ENCODE measurements around the gene REV1. TPM values are rescaled to one million over a fixed set of nuclear protein-coding genes. Genes with fewer than 3 reads are reported as not detected.
A peak's percentile ranks its signal among the peaks of the same experiment; 100 is the strongest.

The REV1 gene
- total and polyA plus RNA-seq, 2 of the 4 experiments (the other 2 are of a cell fraction): 13.4 to 30.1 TPM

- Histone ChIP-seq H3K14ac (replicated peaks; ENCODE audit: low read depth, low read length) (no peak overlapping the region), H3K36me3 (ENCODE audit: control insufficient read depth, insufficient read depth, low read length) (no peaks in the 10 kb centered on the region), H3K4ac (ENCODE audit: low read depth, low read length) (no peak overlapping the region), H3K9me3 (ENCODE audit: control insufficient read depth, insufficient read depth, low read length) (no peaks in the 10 kb centered on the region), H4K91ac (ENCODE audit: insufficient read depth, low read depth, low read length) (no peak overlapping the region), H2AK9ac (replicated peaks; ENCODE audit: low read depth, low read length, poor library complexity) (no peak overlapping the region), H2BK5ac (ENCODE audit: low read depth, low read length, poor library complexity, severe bottlenecking) (no peak overlapping the region), H3K4me2 (ENCODE audit: low read depth, low read length) (peak overlapping the region; percentile 85), H2BK20ac (ENCODE audit: low read depth, low read length) (no peak overlapping the region), H2AFZ (replicated peaks; ENCODE audit: low read length, poor library complexity) (peak overlapping the region; percentile 99), H3K56ac (ENCODE audit: extremely low read depth, insufficient read depth, low read length) (no peak overlapping the region), H2AK5ac (ENCODE audit: low read depth, low read length) (no peak overlapping the region), H3K18ac (ENCODE audit: low read depth, low read length) (no peak overlapping the region; the same call in 1 of the 2 replicates), H4K8ac (ENCODE audit: low read depth in 2 of 2, low read length in 2 of 2) (peak overlapping the region in 1 of 2 experiments; percentile 39; a peak in 1 of 4 replicates), H4K20me1 (ENCODE audit: insufficient read depth, low read length) (peaks cover 25% of the 10 kb centered on the region), H3K27me3 (ENCODE audit: control insufficient read depth, insufficient read depth, low read length) (peaks cover 11% of the 10 kb centered on the region), H3K4me3 (ENCODE audit: insufficient read depth, low read depth, low read length) (peak overlapping the region; percentile 99), H4K5ac (ENCODE audit: low read depth, low read length) (peak overlapping the region; percentile 36; the same call in 1 of the 2 replicates), H2BK15ac (ENCODE audit: low read depth, low read length) (no peak overlapping the region), H2BK120ac (ENCODE audit: low read depth, low read length) (no peak overlapping the region), H3K79me1 (ENCODE audit: low read depth in 1 of 2, low read length in 2 of 2) (peaks cover 10 to 31% of the 10 kb centered on the region in 2 experiments), H3K27ac (ENCODE audit: insufficient read depth, low read length) (peak overlapping the region; percentile 61), H3K9ac (ENCODE audit: low read depth, low read length) (peak overlapping the region; percentile 63), H3K9me1 (ENCODE audit: insufficient read depth, low read length) (peaks cover 3% of the 10 kb centered on the region; the same call in 1 of the 2 replicates), H3K4me1 (ENCODE audit: control insufficient read depth, insufficient read depth, low read length) (0 out of 2 replicates have a peak, but pooled peaks cover 4% of the 10 kb centered on the region), H3K23ac (ENCODE audit: low read depth, low read length) (no peak overlapping the region)
- dilution Hi-C loops (cut with HindIII; ENCODE audit: low sequenced_read_pairs, unreplicated experiment): no loop called here
- ATAC-seq (ENCODE audit: low read depth) (no peak), DNase-seq (no peak)
- POLR2A ChIA-PET (ENCODE audit: unreplicated experiment): no interaction called here
- CTCF ChIA-PET: interaction anchor here (0.7 to 1.0 kb wide), 3 partner anchors 80 to 155 kb away, joined by 3 to 5 read pairs (median 4); partner anchors contain the start of gene TXNDC9
- 10% methylated on average over 6 of the region's 31 CpGs; no CpG with 5 or more reads in 1 of the 2 experiments for WGBS, 2 experiments (ENCODE audit: extremely low coverage in 2 of 2, insufficient read length in 1 of 2)
- in situ Hi-C loops (cut with MboI; ENCODE audit: low sequenced_read_pairs): no loop called here
- TF ChIP-seq FOS (IDR thresholded peaks at IDR 0.05; ENCODE audit: low read depth, low read length) (no peak), MXI1 (IDR thresholded peaks at IDR 0.05; ENCODE audit: borderline replicate concordance, low read depth, low read length) (no peak), RAD21 (IDR thresholded peaks at IDR 0.05; ENCODE audit: low read length) (no peak), POLR2A (IDR thresholded peaks at IDR 0.05; ENCODE audit: low read depth, low read length) (no peak), RFX5 (IDR thresholded peaks at IDR 0.05; ENCODE audit: low read depth, low read length) (no peak), BHLHE40 (IDR thresholded peaks at IDR 0.05; ENCODE audit: low read depth, low read length) (no peak), USF2 (IDR thresholded peaks at IDR 0.05; ENCODE audit: low read depth, low read length) (no peak), CEBPB (IDR thresholded peaks at IDR 0.05; ENCODE audit: low read depth, low read length) (peak; percentile 70)
- BruUV-seq (replicated peaks): no TSS peak
- intact Hi-C loops (cut with micrococcal nuclease): loop anchor here (1.0 to 10.0 kb wide), 5 partner anchors 154 to 770 kb away; partner anchors contain the start of genes EIF5B, LIPT1, MITD1 and MRPL30
Observed at GRCh38 chr2:99490623-99491461, 1.0 kb upstream of the REV1 start.
